WTC11 (cell line): ENCODE measurements around the gene FKBP14. TPM values are rescaled to one million over a fixed set of nuclear protein-coding genes. Genes with fewer than 3 reads are reported as not detected.
"Not testable (repeated sequence)": the region's sequence is repeated elsewhere in the genome, so short reads cannot be mapped to it uniquely, and the experiment has no call there.

Source experiments
- ATAC-seq: fragments of 200-7000 bp; cut with Tn5 transposase; 2 replicates; pipeline ENCODE4 v1.10.0; 2021; ENCODE audit warnings: mild to moderate bottlenecking, moderate library complexity
- CTCF ChIA-PET: fragments of 300-600 bp; sonication (Branson Sonifier 250); formaldehyde crosslinking; loops from one replicate; lab custom pipeline; 2021; ENCODE audit warnings: antibody characterized with exemption; lab: Charles Lee
- POLR2A ChIA-PET: fragments of 350-600 bp; sonication (Branson Sonifier 250); formaldehyde crosslinking; loops from one replicate; lab custom pipeline; 2021; ENCODE audit warnings: antibody characterized with exemption; lab: Charles Lee
- DNase-seq: peaks from one replicate; pipeline ENCODE4 v3.0.0; 2021; ENCODE audit warnings: low spot score
- H3K27ac Mint-ChIP-seq: 2 replicates; pipeline ENCODE4 v1.8.0; 2021; ENCODE audit warnings: mixed read lengths
- H3K27me3 Mint-ChIP-seq: 2 replicates; pipeline ENCODE4 v1.8.0; 2021; ENCODE audit warnings: low read depth, mild to moderate bottlenecking, moderate library complexity, mixed read lengths
- H3K36me3 Mint-ChIP-seq: 2 replicates; pipeline ENCODE4 v1.8.0; 2021; ENCODE audit warnings: mixed read lengths
- H3K4me1 Mint-ChIP-seq: 2 replicates; pipeline ENCODE4 v1.8.0; 2022; ENCODE audit warnings: mixed read lengths
- H3K4me3 Mint-ChIP-seq: 2 replicates; pipeline ENCODE4 v1.8.0; 2021; ENCODE audit warnings: mild to moderate bottlenecking, moderate library complexity, mixed read lengths
- H3K9me3 Mint-ChIP-seq: 2 replicates; pipeline ENCODE4 v1.8.0; 2021; ENCODE audit warnings: mixed read lengths
- FOXK1 ChIP-seq: sonication (generic); formaldehyde crosslinking; IDR thresholded peaks from 2 replicates; pipeline ENCODE4 v1.8.0; 2022; ENCODE audit warnings: mild to moderate bottlenecking, moderate library complexity, missing genetic modification reagents
- HMGA2 ChIP-seq: fragments of 250-450 bp; sonication (Bioruptor Pico); IDR thresholded peaks from 2 replicates; pipeline ENCODE4 v1.4.0; 2021; ENCODE audit warnings: mild to moderate bottlenecking, moderate library complexity
- total RNA-seq: library from RNA; stranded (reverse); gene quantifications from 3 replicates; pipeline ENCODE4 v1.2.3, GENCODE V29; 2021

FKBP14 gene
- total RNA-seq, 1 experiment from 2014 or later: 23.0 TPM

DNA sequence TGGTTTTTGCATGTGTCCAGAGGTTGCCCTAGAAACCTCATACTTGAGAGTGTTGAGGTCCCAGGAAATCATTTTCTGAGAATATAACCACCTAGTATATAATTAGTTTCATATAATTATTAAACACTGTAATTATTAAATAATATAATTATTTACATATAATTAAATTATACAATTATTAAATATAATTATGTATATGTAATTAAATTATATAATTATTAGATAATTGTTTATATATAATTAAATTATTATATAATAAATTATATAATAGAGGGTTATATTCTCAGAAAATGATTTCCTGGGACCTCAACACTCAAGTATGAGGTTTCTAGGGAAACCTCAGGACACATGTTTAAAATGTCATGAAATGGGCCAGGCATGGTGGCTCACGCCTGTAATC lies 64.5 kb downstream of the FKBP14 start:
- Mint-ChIP-seq H3K36me3 (peaks cover 34% of the 10 kb centered on the region), H3K27me3 (no peaks in the 10 kb centered on the region), H3K4me1 (peaks cover 23% of the 10 kb centered on the region), H3K27ac (no peak overlapping the region), H3K4me3 (no peak overlapping the region), H3K9me3 (peaks cover 4% of the 10 kb centered on the region)
- POLR2A ChIA-PET: no interaction called here
- CTCF ChIA-PET: no interaction called here
- TF ChIP-seq FOXK1 (CRISPR knock-in tag) (no peak), HMGA2 (peak; percentile 99)
- DNase-seq (no peak), ATAC-seq (no peak)

DNA sequence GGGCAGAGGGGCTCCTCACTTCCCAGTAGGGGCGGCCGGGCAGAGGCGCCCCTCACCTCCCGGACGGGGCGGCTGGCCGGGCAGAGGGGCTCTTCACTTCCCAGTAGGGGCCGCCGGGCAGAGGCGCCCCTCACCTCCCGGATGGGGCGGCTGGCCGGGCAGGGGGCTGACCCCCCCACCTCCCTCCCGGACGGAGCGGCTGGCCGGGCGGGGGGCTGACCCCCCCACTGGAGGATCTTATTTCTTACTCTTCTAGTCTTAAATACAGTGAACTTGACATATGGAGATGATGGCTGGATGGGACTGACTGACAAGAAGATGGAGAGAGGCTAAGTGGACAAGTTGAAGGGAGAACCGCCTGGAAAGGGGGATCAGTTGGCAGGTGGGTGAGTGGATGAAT lies 64.9 kb downstream of the FKBP14 start:
- H3K9me3 Mint-ChIP-seq, H3K27ac Mint-ChIP-seq, POLR2A ChIA-PET, ATAC-seq, H3K27me3 Mint-ChIP-seq, H3K4me3 Mint-ChIP-seq, CTCF ChIA-PET, DNase-seq: not testable (repeated sequence)
- H3K4me1 Mint-ChIP-seq: peaks cover 27% of the 10 kb centered on the region
- peaks cover 30% of the 10 kb centered on the region for H3K36me3 Mint-ChIP-seq

Other genes starting within 250 kb of the FKBP14 start
- gene WIPF3, start 220.2 kb downstream of the FKBP14 start, total RNA-seq: 9.9 to 11.4 TPM (median 10.5 TPM) in 3 replicates
- gene SCRN1, start 36.9 kb downstream of the FKBP14 start, total RNA-seq: 96.2 to 105 TPM (median 101 TPM) in 3 replicates
- gene PLEKHA8, start 1.7 kb upstream of the FKBP14 start, total RNA-seq: 38.1 to 40.1 TPM (median 38.6 TPM) in 3 replicates
- gene MTURN, start 108.3 kb upstream of the FKBP14 start, total RNA-seq: 5.0 to 6.4 TPM (median 5.4 TPM) in 3 replicates